K562 (cell line): ENCODE data around the gene FOXJ1. TPM values are rescaled to one million over a fixed set of nuclear protein-coding genes. Genes with fewer than 3 reads are reported as not detected.

Experiments used
- AFF4 ChIP-seq: sonication (generic); formaldehyde crosslinking; IDR thresholded peaks from 2 replicates; pipeline ENCODE4 v1.8.0; 2023; ENCODE audit warnings: mild to moderate bottlenecking, missing genetic modification reagents
- ATF7 ChIP-seq: fragments of 450-650 bp; IDR thresholded peaks from 2 replicates; pipeline ENCODE4 v1.7.1; 2014; ENCODE audit warnings: mild to moderate bottlenecking, moderate library complexity
- BCOR ChIP-seq: fragments of 450-650 bp; IDR thresholded peaks from 2 replicates; pipeline ENCODE4 v1.6.1; 2016
- BRF1 ChIP-seq: IDR thresholded peaks from 3 replicates; pipeline ENCODE4 v1.6.1; 2011; ENCODE audit warnings: borderline replicate concordance, mild to moderate bottlenecking; ENCODE audit not compliant: insufficient read length; ENCODE audit errors: extremely low read depth
- ERF ChIP-seq: fragments of 450-650 bp; formaldehyde crosslinking; IDR thresholded peaks from 2 replicates; pipeline ENCODE4 v1.4.0; 2020; ENCODE audit warnings: mild to moderate bottlenecking, mixed read lengths
- FOXP1 ChIP-seq: sonication (generic); formaldehyde crosslinking; IDR thresholded peaks from 2 replicates; pipeline ENCODE4 v1.8.0; 2022; ENCODE audit warnings: mild to moderate bottlenecking, missing genetic modification reagents
- HCFC1 ChIP-seq: IDR thresholded peaks from 2 replicates; pipeline ENCODE4 v1.6.1; 2012; ENCODE audit warnings: low read depth, low read length, improper control_type of control experiment
- MIER1 ChIP-seq: fragments of 450-650 bp; IDR thresholded peaks from 2 replicates; pipeline ENCODE4 v1.6.1; 2016; ENCODE audit warnings: antibody characterized with exemption, mild to moderate bottlenecking, low read depth
- NCOR1 ChIP-seq: fragments of 450-650 bp; IDR thresholded peaks from 2 replicates; pipeline ENCODE4 v1.6.1; 2016; ENCODE audit warnings: mild to moderate bottlenecking, moderate library complexity
- NFATC3 ChIP-seq: fragments of 450-650 bp; IDR thresholded peaks from 2 replicates; pipeline ENCODE4 v1.6.1; 2017; ENCODE audit warnings: mild to moderate bottlenecking
- NONO ChIP-seq, 2 experiments: fragments of 200-400 bp in 1 of 2; fragments of 450-650 bp in 1 of 2; formaldehyde crosslinking in 1 of 2; IDR thresholded peaks; 2 replicates each; pipeline ENCODE4 v1.6.1; 2017; ENCODE audit warnings: low read depth in 2 of 2, mild to moderate bottlenecking in 2 of 2, moderate library complexity in 2 of 2, low read length in 1 of 2
- POLR2G ChIP-seq: fragments of 200-400 bp; formaldehyde crosslinking; IDR thresholded peaks from 2 replicates; pipeline ENCODE4 v1.6.1; 2017; ENCODE audit warnings: low read depth, mild to moderate bottlenecking, antibody characterized with exemption, low read length, moderate library complexity
- PRDM10 ChIP-seq: fragments of 450-650 bp; IDR thresholded peaks from 2 replicates; pipeline ENCODE4 v1.6.1; 2018; ENCODE audit not compliant: partially characterized antibody
- RBM15 ChIP-seq: fragments of 200-400 bp; formaldehyde crosslinking; IDR thresholded peaks from 2 replicates; pipeline ENCODE4 v1.6.1; 2018; ENCODE audit warnings: mild to moderate bottlenecking, low read length, moderate library complexity; ENCODE audit not compliant: insufficient read depth
- U2AF1 ChIP-seq: fragments of 200-400 bp; formaldehyde crosslinking; optimal IDR thresholded peaks from 2 replicates; pipeline ENCODE3; 2017; ENCODE audit warnings: mild to moderate bottlenecking, low read depth, low read length, moderate library complexity
- ZFX ChIP-seq: sonication (generic); formaldehyde crosslinking; IDR thresholded peaks from 2 replicates; pipeline ENCODE4 v1.8.0; 2022; ENCODE audit warnings: mild to moderate bottlenecking, missing genetic modification reagents, moderate library complexity
- ZNF175 ChIP-seq: fragments of 200-800 bp; sonication (Bioruptor generic); IDR thresholded peaks from 2 replicates; pipeline ENCODE4 v1.6.1; 2016; ENCODE audit warnings: low read depth, mild to moderate bottlenecking, missing genetic modification characterization, missing compliant biosample characterization
- ZNF354B ChIP-seq: fragments of 250-450 bp; sonication (Bioruptor Pico); IDR thresholded peaks from 2 replicates; pipeline ENCODE4 v1.4.0; 2020
- polyA plus RNA-seq, 8 experiments: library from polyadenylated mRNA; depleted of rRNA in 4 of 8; stranded (reverse) in 5 of 8; unstranded in 3 of 8; fragments of >200 nt; fragmentation: Nextera tagmentation in 2 of 8; fragmentation: Illumina TruSeq in 1 of 8; extraction: Ambion mirVana in 2 of 8; extraction: Trizol in 1 of 8; gene quantifications; 2 replicates each; pipeline versions ENCODE4 v1.2.1 to v1.2.3, GENCODE V29; 2011 to 2014; ENCODE audit warnings: inconsistent platforms in 1 of 8, missing spikeins in 1 of 8
- total RNA-seq, 7 experiments: library from RNA; depleted of rRNA in 6 of 7; stranded (reverse); fragments of >200 nt in 6 of 7; fragmentation: Illumina TruSeq in 2 of 7; extraction: Trizol in 2 of 7; gene quantifications; 2 replicates each; pipeline versions ENCODE4 v1.2.1 to v1.2.3, GENCODE V29; 2011 to 2021; ENCODE audit warnings: low replicate concordance in 1 of 7

FOXJ1 gene
- total and polyA plus RNA-seq, 9 of the 15 experiments (the other 6 are each of a cell fraction or from before 2014, with no cell fraction given): 0.07 TPM; not detected in 8

- no peak for TF ChIP-seq AFF4 (CRISPR knock-in tag)
- peak; percentile 83; the same call in 1 of the 2 replicates for TF ChIP-seq ZNF175 (CRISPR knock-in tag)
- no peak for TF ChIP-seq BCOR
- no peak for TF ChIP-seq MIER1
- TF ChIP-seq FOXP1: 0 out of 2 replicates have a peak, but pooled peaks have one; percentile 16
- TF ChIP-seq ATF7: peak; percentile 49; the same call in 1 of the 2 replicates
- no peak for TF ChIP-seq BRF1
- TF ChIP-seq ERF (CRISPR knock-in tag): peak; percentile 50; the same call in 1 of the 2 replicates
- no peak for TF ChIP-seq POLR2G
- no peak for TF ChIP-seq U2AF1
- no peak for TF ChIP-seq NCOR1
- TF ChIP-seq HCFC1: no peak
- no peak for TF ChIP-seq NONO (IDR thresholded peaks at IDR 0.05; ENCODE audit: low read depth in 2 of 2, low read length in 1 of 2)
- TF ChIP-seq ZFX (CRISPR knock-in tag): no peak
- TF ChIP-seq PRDM10: no peak
- TF ChIP-seq NFATC3: no peak
- TF ChIP-seq RBM15: no peak
- no peak for TF ChIP-seq ZNF354B
These were observed 41.1 kb upstream of the FOXJ1 start (continued) for GRCh38 chr17:76182016-76182764.
